A204.1 (cell line): ENCODE measurements around the gene LCN9.
"Not testable (repeated sequence)": the region's sequence is repeated elsewhere in the genome, so short reads cannot be mapped to it uniquely, and the experiment has no call there.

ENCODE experiments used
- FAIRE-seq: peaks from 2 replicates; lab custom pipeline; 2012; peaks lifted over from hg19 to GRCh38; lab: Jason Lieb, UNC

The LCN9 gene

GRCh38 chr9:135662758-135663450 lies at the start of gene LCN9:
TSS of gene LCN9 (plus strand) at chr9:135663309. CDS start at chr9:135663322, 13 bp downstream.
- FAIRE-seq: no peak

- FAIRE-seq: no peak
Measured at GRCh38 chr9:135613946-135614805, 48.9 kb upstream of the LCN9 start.

- FAIRE-seq: no peak
Measured at GRCh38 chr9:135614821-135615665, 48.1 kb upstream of the LCN9 start.

- no peak for FAIRE-seq
Measured at GRCh38 chr9:135615666-135616618, 47.2 kb upstream of the LCN9 start.

GRCh38 chr9:135616619-135617537 lies 46.2 kb upstream of the LCN9 start:
- no peak for FAIRE-seq

GRCh38 chr9:135617538-135617900 lies 45.6 kb upstream of the LCN9 start:
- FAIRE-seq: no peak

- FAIRE-seq: no peak
Measured at GRCh38 chr9:135617991-135618411, 45.1 kb upstream of the LCN9 start.

GRCh38 chr9:135618866-135619598 lies 44.1 kb upstream of the LCN9 start:
- FAIRE-seq: no peak

- FAIRE-seq: no peak
Measured at GRCh38 chr9:135619599-135619886, 43.6 kb upstream of the LCN9 start.

- no peak for FAIRE-seq
Measured at GRCh38 chr9:135620558-135620957, 42.6 kb upstream of the LCN9 start.

GRCh38 chr9:135622415-135623020 lies 40.6 kb upstream of the LCN9 start:
- FAIRE-seq: no peak

GRCh38 chr9:135624282-135624681 lies 38.8 kb upstream of the LCN9 start:
- FAIRE-seq: no peak

- FAIRE-seq: no peak
Measured at GRCh38 chr9:135632841-135633240, 30.3 kb upstream of the LCN9 start.

- FAIRE-seq: not testable (repeated sequence)
Measured at GRCh38 chr9:135636930-135637530, 26.1 kb upstream of the LCN9 start.

GRCh38 chr9:135639196-135639595 lies 23.9 kb upstream of the LCN9 start, which contains the start of gene GLT6D1:
TSS of gene GLT6D1 (minus strand) at chr9:135639540. CDS start at chr9:135639187, 353 bp downstream.
- FAIRE-seq: no peak

GRCh38 chr9:135641047-135641446 lies 22.1 kb upstream of the LCN9 start:
- no peak for FAIRE-seq

- no peak for FAIRE-seq
Measured at GRCh38 chr9:135641745-135642144, 21.4 kb upstream of the LCN9 start.

- no peak for FAIRE-seq
Measured at GRCh38 chr9:135644631-135645218, 18.4 kb upstream of the LCN9 start.

- FAIRE-seq: no peak
Measured at GRCh38 chr9:135647884-135648283, 15.2 kb upstream of the LCN9 start.
